Activated CD8-positive, alpha-beta memory T cell treated with anti-CD3 and anti-CD28 coated beads, Interleukin-2, amount 50 U/mL, for 48 hours (primary cell): ENCODE measurements around the gene RGS7.
"Not testable (repeated sequence)": the region's sequence is repeated elsewhere in the genome, so short reads cannot be mapped to it uniquely, and the experiment has no call there.

Experiments used
- DNase-seq: peaks from one replicate; pipeline ENCODE4 v3.0.0-alpha.2; 2020

Gene RGS7

GRCh38 chr1:241331328-241332036 is 25.5 kb downstream of the RGS7 start:
- no peak for DNase-seq

GRCh38 chr1:241330619-241331327 is 26.2 kb downstream of the RGS7 start:
- no peak for DNase-seq

GRCh38 chr1:241325456-241325855 is 31.5 kb downstream of the RGS7 start:
- DNase-seq = no peak

- DNase-seq = no peak
Measured at GRCh38 chr1:241323514-241324195, 33.4 kb downstream of the RGS7 start.

GRCh38 chr1:241317676-241318075 is 39.3 kb downstream of the RGS7 start:
- DNase-seq = no peak

- no peak for DNase-seq
Measured at GRCh38 chr1:241316372-241316771, 40.6 kb downstream of the RGS7 start.

GRCh38 chr1:241311056-241311746 is 45.8 kb downstream of the RGS7 start:
- no peak for DNase-seq

GRCh38 chr1:241310451-241310850 is 46.6 kb downstream of the RGS7 start:
- no peak for DNase-seq

GRCh38 chr1:241309651-241310050 is 47.4 kb downstream of the RGS7 start:
- DNase-seq = no peak

GRCh38 chr1:241308471-241308870 is 48.5 kb downstream of the RGS7 start:
- no peak for DNase-seq

- no peak for DNase-seq
Measured at GRCh38 chr1:241308011-241308410, 49.0 kb downstream of the RGS7 start.

- no peak for DNase-seq
Measured at GRCh38 chr1:241306125-241306790, 50.7 kb downstream of the RGS7 start.

- not testable (repeated sequence) for DNase-seq
Measured at GRCh38 chr1:241302024-241302423, 55.0 kb downstream of the RGS7 start.

- no peak for DNase-seq
Measured at GRCh38 chr1:241299347-241299746, 57.7 kb downstream of the RGS7 start.

GRCh38 chr1:241292973-241293372 is 64.0 kb downstream of the RGS7 start:
- no peak for DNase-seq

- not testable (repeated sequence) for DNase-seq
Measured at GRCh38 chr1:241291548-241291947, 65.5 kb downstream of the RGS7 start.

- no peak for DNase-seq
Measured at GRCh38 chr1:241286486-241286885, 70.5 kb downstream of the RGS7 start.

- DNase-seq = no peak
Measured at GRCh38 chr1:241276391-241276790, 80.6 kb downstream of the RGS7 start.

GRCh38 chr1:241275981-241276380 is 81.0 kb downstream of the RGS7 start:
- no peak for DNase-seq

GRCh38 chr1:241275226-241275625 is 81.8 kb downstream of the RGS7 start:
- no peak for DNase-seq

GRCh38 chr1:241274693-241275092 is 82.3 kb downstream of the RGS7 start:
- DNase-seq = no peak

- no peak for DNase-seq
Measured at GRCh38 chr1:241272828-241273227, 84.2 kb downstream of the RGS7 start.

GRCh38 chr1:241271427-241271826 is 85.6 kb downstream of the RGS7 start:
- no peak for DNase-seq
